A673 (cell line): ENCODE results near the gene UNC13C. TPM values are rescaled to one million over a fixed set of nuclear protein-coding genes. Genes with fewer than 3 reads are reported as not detected.

Experiments used
- BruUV-seq: library from RNA; stranded (reverse); fragments of 400-500 nt; replicated peaks from 2 replicates; lab custom pipeline; 2021; lab: Mats Ljungman, UMichigan
- CTCF ChIA-PET: fragments of 300-600 bp; sonication (Branson Sonifier 250); formaldehyde crosslinking; loops from one replicate; lab custom pipeline; 2022; ENCODE audit warnings: antibody characterized with exemption; lab: Charles Lee
- POLR2A ChIA-PET: fragments of 300-600 bp; sonication (Branson Sonifier 250); formaldehyde crosslinking; loops from one replicate; lab custom pipeline; 2022; ENCODE audit warnings: antibody characterized with exemption; ENCODE audit not compliant: low non-redundant PET; lab: Charles Lee
- DNase-seq: peaks from one replicate; pipeline ENCODE4 v3.0.0-alpha.2; 2015; ENCODE audit warnings: low spot score
- H3K27ac ChIP-seq: fragments of 200-600 bp; sonication (generic); 2 replicates; pipeline ENCODE4 v1.5.1; 2016; ENCODE audit warnings: mixed run types, low read depth, mild to moderate bottlenecking, mixed read lengths, antibody characterized with exemption, low read length; ENCODE audit not compliant: poor library complexity, severe bottlenecking
- H3K27me3 ChIP-seq: fragments of 200-600 bp; sonication (generic); replicated peaks from 2 replicates; pipeline ENCODE4 v1.6.1; 2017; ENCODE audit warnings: mixed run types, low read depth, mild to moderate bottlenecking, mixed read lengths, antibody characterized with exemption, low read length; ENCODE audit not compliant: insufficient read depth, poor library complexity
- H3K36me3 ChIP-seq: fragments of 200-600 bp; sonication (generic); 2 replicates; pipeline ENCODE4 v1.6.1; 2016; ENCODE audit warnings: mixed run types, mild to moderate bottlenecking, mixed read lengths, antibody characterized with exemption, low read length; ENCODE audit not compliant: insufficient read depth, poor library complexity, severe bottlenecking
- H3K4me1 ChIP-seq: fragments of 200-600 bp; sonication (generic); 2 replicates; pipeline ENCODE4 v1.6.1; 2017; ENCODE audit warnings: mixed run types, mild to moderate bottlenecking, mixed read lengths, antibody characterized with exemption, low read length; ENCODE audit not compliant: insufficient read depth, poor library complexity, severe bottlenecking
- H3K4me3 ChIP-seq: fragments of 200-600 bp; sonication (generic); 2 replicates; pipeline ENCODE4 v1.5.1; 2016; ENCODE audit warnings: low read depth, mixed run types, mild to moderate bottlenecking, mixed read lengths, low read length; ENCODE audit not compliant: poor library complexity, severe bottlenecking
- H3K9me3 ChIP-seq: fragments of 200-600 bp; sonication (generic); 2 replicates; pipeline ENCODE4 v1.6.1; 2016; ENCODE audit warnings: mixed run types, low read depth, mild to moderate bottlenecking, mixed read lengths, antibody characterized with exemption, low read length; ENCODE audit not compliant: poor library complexity, severe bottlenecking
- EZH2 ChIP-seq: fragments of 200-600 bp; sonication (generic); IDR thresholded peaks from 2 replicates; pipeline ENCODE4 v1.6.1; 2017; ENCODE audit warnings: borderline replicate concordance, low read depth, mild to moderate bottlenecking, mixed read lengths, antibody characterized with exemption, low read length; ENCODE audit not compliant: poor library complexity, severe bottlenecking
- intact Hi-C: fragments of 100-400 bp; cut with micrococcal nuclease; formaldehyde crosslinking; loops from one replicate; pipeline ENCODE4 v1.10.0; 2022; ENCODE audit not compliant: unreplicated experiment
- total RNA-seq: library from RNA; stranded (reverse); gene quantifications from 2 replicates; pipeline ENCODE4 v1.2.3, GENCODE V29; 2021
- TF ChIP-seq, protein P1 (sequence below): fragments of 300-800, 200-600 bp; sonication (generic); conservative IDR thresholded peaks from 2 replicates; pipeline ENCODE4 v1.5.1; 2017; ENCODE audit warnings: low read depth, mild to moderate bottlenecking, antibody characterized with exemption, low read length, moderate library complexity, mixed read lengths

UNC13C gene
- total RNA-seq, 1 experiment from 2014 or later = not detected

DNA sequence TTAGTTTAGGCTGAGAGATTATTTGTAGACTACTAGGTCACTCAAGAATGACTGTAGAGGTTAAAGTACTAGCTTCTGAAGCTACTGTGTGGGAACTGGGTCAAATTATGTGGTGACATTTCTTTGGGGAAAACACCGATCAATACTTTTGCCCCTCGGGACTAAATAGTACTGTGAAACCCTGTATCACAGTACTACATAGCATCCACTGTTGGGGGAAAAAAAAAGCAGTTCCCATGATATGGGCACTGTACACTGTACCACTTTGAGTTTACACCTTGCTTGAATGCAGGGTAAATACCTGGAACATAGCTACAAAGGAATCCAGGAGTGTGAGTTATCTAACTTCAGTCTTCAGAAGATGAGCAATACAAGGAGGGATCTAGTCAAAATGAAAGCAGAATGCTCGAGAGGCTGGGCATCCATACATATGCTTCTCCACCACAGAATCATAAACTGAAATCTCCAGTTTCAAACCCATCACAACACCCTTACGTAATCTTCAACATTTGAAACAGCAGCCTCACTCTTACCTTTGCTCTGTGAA, 311.4 kb downstream of the UNC13C start:
- POLR2A ChIA-PET = no interaction called here
- no peak for DNase-seq
- no TSS peak for BruUV-seq
- H3K4me3 ChIP-seq = no peak overlapping the region
- TF ChIP-seq, protein P1, sequence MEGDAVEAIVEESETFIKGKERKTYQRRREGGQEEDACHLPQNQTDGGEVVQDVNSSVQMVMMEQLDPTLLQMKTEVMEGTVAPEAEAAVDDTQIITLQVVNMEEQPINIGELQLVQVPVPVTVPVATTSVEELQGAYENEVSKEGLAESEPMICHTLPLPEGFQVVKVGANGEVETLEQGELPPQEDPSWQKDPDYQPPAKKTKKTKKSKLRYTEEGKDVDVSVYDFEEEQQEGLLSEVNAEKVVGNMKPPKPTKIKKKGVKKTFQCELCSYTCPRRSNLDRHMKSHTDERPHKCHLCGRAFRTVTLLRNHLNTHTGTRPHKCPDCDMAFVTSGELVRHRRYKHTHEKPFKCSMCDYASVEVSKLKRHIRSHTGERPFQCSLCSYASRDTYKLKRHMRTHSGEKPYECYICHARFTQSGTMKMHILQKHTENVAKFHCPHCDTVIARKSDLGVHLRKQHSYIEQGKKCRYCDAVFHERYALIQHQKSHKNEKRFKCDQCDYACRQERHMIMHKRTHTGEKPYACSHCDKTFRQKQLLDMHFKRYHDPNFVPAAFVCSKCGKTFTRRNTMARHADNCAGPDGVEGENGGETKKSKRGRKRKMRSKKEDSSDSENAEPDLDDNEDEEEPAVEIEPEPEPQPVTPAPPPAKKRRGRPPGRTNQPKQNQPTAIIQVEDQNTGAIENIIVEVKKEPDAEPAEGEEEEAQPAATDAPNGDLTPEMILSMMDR = no peak
- TF ChIP-seq EZH2 = no peak
- no peak overlapping the region for H3K27ac ChIP-seq
- no peaks in the 10 kb centered on the region for H3K36me3 ChIP-seq
- no peaks in the 10 kb centered on the region for H3K27me3 ChIP-seq
- intact Hi-C loops = no loop called here
- CTCF ChIA-PET = no interaction called here
- no peaks in the 10 kb centered on the region for H3K4me1 ChIP-seq
- H3K9me3 ChIP-seq = no peaks in the 10 kb centered on the region

DNA sequence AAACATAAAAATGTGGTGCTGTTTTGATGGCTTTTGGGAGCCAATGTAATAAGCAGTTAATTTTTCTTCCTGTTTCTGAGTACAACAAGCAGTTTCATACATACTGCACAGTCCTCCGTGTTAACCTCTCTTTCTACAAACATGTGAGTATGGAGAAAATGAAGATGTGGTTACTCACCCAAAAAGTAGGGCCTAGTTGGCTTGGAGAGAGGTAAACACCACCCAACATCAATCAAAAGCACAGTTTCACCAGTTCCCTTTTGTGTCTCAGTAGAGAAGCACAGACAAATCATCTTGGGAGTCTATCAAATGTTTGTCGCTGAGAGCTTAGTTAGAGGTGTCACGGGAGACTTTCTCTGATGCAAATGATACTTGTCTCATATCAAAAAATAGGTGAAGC, 320.2 kb downstream of the UNC13C start:
- H3K27me3 ChIP-seq = no peaks in the 10 kb centered on the region
- H3K4me1 ChIP-seq = no peaks in the 10 kb centered on the region
- ChIA-PET POLR2A (no interaction called here), CTCF (no interaction called here)
- no peak overlapping the region for H3K4me3 ChIP-seq
- H3K9me3 ChIP-seq = peaks cover 5% of the 10 kb centered on the region
- no peak overlapping the region for H3K27ac ChIP-seq
- TF ChIP-seq, protein P1 = no peak
- no peak for TF ChIP-seq EZH2
- intact Hi-C loops = no loop called here
- DNase-seq = no peak
- BruUV-seq = no TSS peak
- H3K36me3 ChIP-seq = no peaks in the 10 kb centered on the region

GRCh38 chr15:54304321-54304720, 326.1 kb downstream of the UNC13C start:
- no peak for DNase-seq
- Histone ChIP-seq H3K27me3 (no peaks in the 10 kb centered on the region), H3K36me3 (no peaks in the 10 kb centered on the region), H3K4me1 (no peaks in the 10 kb centered on the region), H3K27ac (no peak overlapping the region), H3K9me3 (peaks cover 3% of the 10 kb centered on the region), H3K4me3 (no peak overlapping the region)
- TF ChIP-seq, protein P1 = no peak
- TF ChIP-seq EZH2 = no peak
- POLR2A ChIA-PET = no interaction called here
- BruUV-seq = no TSS peak
- intact Hi-C loops = no loop called here
- CTCF ChIA-PET = no interaction called here
